ENCODE data around the gene HESX1.

The HESX1 gene

GRCh38 chr3:57206423-57206822, 6.6 kb upstream of the HESX1 start:
- Histone ChIP-seq H3K27ac (no peak overlapping the region), H3K36me3 (no peaks in the 10 kb centered on the region), H3K27me3 (ENCODE audit: insufficient read depth, low read depth, severe bottlenecking) (no peaks in the 10 kb centered on the region), H3K4me3 (ENCODE audit: low read depth, low read length) (no peak overlapping the region), H3K9me3 (ENCODE audit: severe bottlenecking) (no peaks in the 10 kb centered on the region)
- no peak for DNase-seq
- TF ChIP-seq CTCF (IDR thresholded peaks at IDR 0.05; ENCODE audit: low read depth, low read length), result no peak

DNA sequence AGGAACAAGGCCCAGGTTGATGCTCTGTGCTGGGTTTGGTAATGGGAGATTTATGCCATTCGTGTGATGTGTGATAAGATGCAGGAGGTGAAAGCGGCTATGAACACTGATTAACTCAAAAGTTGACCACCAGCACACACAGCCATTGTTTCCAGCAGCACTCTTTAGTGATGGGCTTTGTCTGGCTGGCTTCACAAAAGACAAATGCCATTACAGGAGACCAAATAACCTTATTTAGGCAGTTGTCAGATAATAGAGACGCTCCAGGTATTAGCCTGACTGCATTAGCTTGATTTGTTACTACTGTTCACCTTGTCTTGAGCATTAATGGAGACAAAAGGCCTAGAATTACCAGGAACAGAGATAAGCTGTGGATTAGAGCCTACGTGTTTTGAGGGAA, 5.1 kb downstream of the HESX1 start:
- no peak overlapping the region for H3K27ac ChIP-seq
- no peaks in the 10 kb centered on the region for H3K36me3 ChIP-seq
- H3K4me3 ChIP-seq (ENCODE audit: low read depth, low read length), result no peak overlapping the region
- no peaks in the 10 kb centered on the region for H3K27me3 ChIP-seq (ENCODE audit: insufficient read depth, low read depth, severe bottlenecking)
- no peaks in the 10 kb centered on the region for H3K9me3 ChIP-seq (ENCODE audit: severe bottlenecking)
- no peak for DNase-seq
- TF ChIP-seq CTCF (IDR thresholded peaks at IDR 0.05; ENCODE audit: low read depth, low read length), result no peak

DNA sequence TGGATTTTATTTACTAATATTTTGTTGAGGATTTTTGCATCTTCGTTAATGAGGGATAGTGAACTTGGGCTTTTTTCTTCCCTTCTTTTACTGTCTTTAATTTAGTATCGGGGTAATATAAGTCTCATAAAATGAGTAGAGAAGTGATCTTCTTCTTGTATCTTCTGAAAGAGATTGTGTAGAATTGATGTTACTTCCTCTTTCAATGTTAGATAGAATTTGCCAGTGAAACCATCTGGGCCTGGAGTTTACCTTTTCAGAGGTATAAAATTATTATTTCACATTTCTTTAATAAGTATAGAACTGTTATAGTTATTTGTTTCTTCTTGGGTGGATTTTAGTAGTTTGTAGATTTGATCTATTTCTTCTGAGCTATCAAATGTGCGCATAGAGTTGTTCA, 7.8 kb downstream of the HESX1 start:
- H3K27me3 ChIP-seq (ENCODE audit: insufficient read depth, low read depth, severe bottlenecking), result no peaks in the 10 kb centered on the region

GRCh38 chr3:57184526-57184925, 15.3 kb downstream of the HESX1 start:
- Histone ChIP-seq H3K4me3 (ENCODE audit: low read depth, low read length) (no peak overlapping the region), H3K36me3 (no peaks in the 10 kb centered on the region)
- TF ChIP-seq CTCF (IDR thresholded peaks at IDR 0.05; ENCODE audit: low read depth, low read length), result no peak

More for the DNA sequence above, 7.8 kb downstream of the HESX1 start:
- H3K9me3 ChIP-seq (ENCODE audit: severe bottlenecking), result no peaks in the 10 kb centered on the region
- H3K4me3 ChIP-seq (ENCODE audit: low read depth, low read length), result no peak overlapping the region
- no peaks in the 10 kb centered on the region for H3K36me3 ChIP-seq
- H3K27ac ChIP-seq, result no peak overlapping the region
- no peak for DNase-seq
- no peak for TF ChIP-seq CTCF (IDR thresholded peaks at IDR 0.05; ENCODE audit: low read depth, low read length)

DNA sequence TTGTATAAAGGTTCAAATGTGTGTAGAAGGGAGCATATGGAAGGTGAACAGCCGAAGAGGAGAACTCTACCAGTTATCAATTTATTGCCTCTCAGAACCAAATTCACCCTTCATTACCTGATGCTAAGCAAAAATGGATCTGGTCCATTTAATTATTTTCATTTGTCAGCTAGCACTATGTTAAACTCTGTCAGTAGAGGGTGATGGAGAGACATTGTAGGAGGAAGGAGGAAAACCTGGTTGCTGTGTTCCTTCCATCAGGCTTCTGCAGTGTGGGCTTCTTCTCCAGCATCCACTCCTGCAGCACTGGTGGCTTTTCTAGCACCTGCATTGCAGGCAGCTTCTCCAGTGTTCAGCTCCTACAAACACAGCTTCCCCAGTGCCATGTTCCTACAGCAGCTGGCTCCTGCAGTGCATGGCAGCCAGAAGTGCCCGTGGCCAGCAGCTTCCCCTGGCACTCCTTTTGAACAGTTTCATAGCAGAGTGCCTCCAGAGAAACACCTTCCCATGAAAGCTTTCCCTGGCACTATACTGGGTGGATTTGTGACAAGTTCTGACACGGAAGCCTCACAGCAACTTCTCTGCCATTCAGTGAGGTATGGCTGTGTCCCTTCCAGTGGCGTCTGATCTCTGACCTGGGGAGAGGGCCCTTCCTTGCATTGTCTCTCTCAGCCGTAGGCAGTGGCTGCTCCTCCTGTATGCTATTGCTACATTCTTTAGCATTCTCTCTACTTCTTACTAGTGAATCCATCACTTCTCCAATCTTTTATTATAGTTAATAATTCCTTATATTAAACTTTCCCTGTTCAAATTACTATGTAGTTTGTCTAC, 20.0 kb downstream of the HESX1 start:
- peak; percentile 54 for TF ChIP-seq CTCF (IDR thresholded peaks at IDR 0.05; ENCODE audit: low read depth, low read length)
- no peak overlapping the region for H3K27ac ChIP-seq
- H3K27me3 ChIP-seq (ENCODE audit: insufficient read depth, low read depth, severe bottlenecking), result no peaks in the 10 kb centered on the region
- no peak for DNase-seq
- peaks cover 3% of the 10 kb centered on the region for H3K9me3 ChIP-seq (ENCODE audit: severe bottlenecking)
- H3K36me3 ChIP-seq, result no peaks in the 10 kb centered on the region
- no peak overlapping the region for H3K4me3 ChIP-seq (ENCODE audit: low read depth, low read length)

More at GRCh38 chr3:57184526-57184925, 15.3 kb downstream of the HESX1 start:
- Histone ChIP-seq H3K27ac (no peak overlapping the region), H3K9me3 (ENCODE audit: severe bottlenecking) (peaks cover 3% of the 10 kb centered on the region), H3K27me3 (ENCODE audit: insufficient read depth, low read depth, severe bottlenecking) (no peaks in the 10 kb centered on the region)
- peak; percentile 36 for DNase-seq

DNA sequence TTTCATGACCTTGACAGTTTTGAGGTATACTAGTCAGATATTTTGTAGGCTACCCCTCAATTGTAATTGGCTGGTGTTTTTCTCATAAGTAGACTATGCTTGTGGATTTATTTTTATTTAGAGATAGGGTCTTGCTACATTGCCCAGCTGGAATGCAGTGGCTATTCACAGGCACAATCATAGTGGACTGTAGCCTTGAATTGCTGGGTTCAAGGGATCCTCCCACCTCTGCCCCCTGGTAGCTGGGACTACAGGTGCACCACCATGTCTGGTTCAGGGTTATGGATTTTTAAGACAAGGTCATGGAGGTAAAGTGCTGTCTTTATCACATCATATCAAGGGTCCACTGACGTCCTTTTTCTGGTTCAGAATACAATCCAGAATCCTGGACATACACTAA, 23.7 kb downstream of the HESX1 start:
- no peak for DNase-seq
- no peak for TF ChIP-seq CTCF (IDR thresholded peaks at IDR 0.05; ENCODE audit: low read depth, low read length)
- Histone ChIP-seq H3K36me3 (no peaks in the 10 kb centered on the region), H3K9me3 (ENCODE audit: severe bottlenecking) (no peaks in the 10 kb centered on the region), H3K4me3 (ENCODE audit: low read depth, low read length) (no peak overlapping the region), H3K27me3 (ENCODE audit: insufficient read depth, low read depth, severe bottlenecking) (no peaks in the 10 kb centered on the region), H3K27ac (no peak overlapping the region)

Measured in WERI-Rb-1 (cell line).